ENCODE measurements around the gene TUBG2.

DNA sequence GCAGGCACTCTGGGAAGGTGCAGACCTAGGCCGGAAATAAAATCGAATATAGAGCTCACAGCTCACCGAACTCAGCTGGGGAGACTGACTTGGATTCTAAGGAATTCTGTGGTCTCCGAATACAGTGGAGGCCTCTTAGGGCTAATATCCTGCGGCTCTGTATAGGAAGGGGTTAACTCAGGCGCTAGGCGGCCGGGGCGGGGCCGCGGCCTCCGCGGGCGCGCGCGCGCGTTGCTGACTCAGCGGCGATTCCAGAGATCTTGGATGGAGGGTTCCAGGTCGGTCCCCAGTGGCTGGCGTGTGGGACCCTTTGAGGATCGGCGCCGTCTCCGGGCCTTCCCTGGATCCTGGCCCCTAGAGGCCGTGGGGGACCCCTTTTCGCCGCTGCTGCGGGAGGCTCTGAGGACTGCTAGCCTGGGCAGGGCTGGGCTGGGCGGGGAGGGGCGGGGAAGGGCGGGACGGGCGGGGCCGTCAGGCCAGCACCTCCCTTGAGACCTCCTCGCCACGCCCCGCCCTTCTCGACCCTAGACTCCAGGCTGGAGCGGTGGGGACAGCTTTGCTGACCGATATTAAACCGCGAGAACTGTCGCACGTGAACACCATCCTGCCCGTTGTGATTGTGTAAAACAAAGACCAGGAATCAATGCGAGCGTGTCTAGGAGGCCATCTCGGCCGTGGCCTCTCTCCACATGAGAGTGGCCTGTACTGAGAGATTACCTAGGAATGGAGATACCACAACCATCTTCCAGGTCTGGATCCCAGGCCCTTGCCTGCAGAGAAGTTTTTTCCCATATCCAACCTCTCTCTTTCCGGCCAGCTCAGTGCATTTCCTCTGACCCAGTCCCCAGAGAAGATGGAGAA, 19.1 kb downstream of the TUBG2 start:
- no peak for TF ChIP-seq EZH2 (IDR thresholded peaks at IDR 0.05; ENCODE audit: borderline replicate concordance, insufficient read depth, low read length, poor library complexity, severe bottlenecking)
- TF ChIP-seq, protein P1, sequence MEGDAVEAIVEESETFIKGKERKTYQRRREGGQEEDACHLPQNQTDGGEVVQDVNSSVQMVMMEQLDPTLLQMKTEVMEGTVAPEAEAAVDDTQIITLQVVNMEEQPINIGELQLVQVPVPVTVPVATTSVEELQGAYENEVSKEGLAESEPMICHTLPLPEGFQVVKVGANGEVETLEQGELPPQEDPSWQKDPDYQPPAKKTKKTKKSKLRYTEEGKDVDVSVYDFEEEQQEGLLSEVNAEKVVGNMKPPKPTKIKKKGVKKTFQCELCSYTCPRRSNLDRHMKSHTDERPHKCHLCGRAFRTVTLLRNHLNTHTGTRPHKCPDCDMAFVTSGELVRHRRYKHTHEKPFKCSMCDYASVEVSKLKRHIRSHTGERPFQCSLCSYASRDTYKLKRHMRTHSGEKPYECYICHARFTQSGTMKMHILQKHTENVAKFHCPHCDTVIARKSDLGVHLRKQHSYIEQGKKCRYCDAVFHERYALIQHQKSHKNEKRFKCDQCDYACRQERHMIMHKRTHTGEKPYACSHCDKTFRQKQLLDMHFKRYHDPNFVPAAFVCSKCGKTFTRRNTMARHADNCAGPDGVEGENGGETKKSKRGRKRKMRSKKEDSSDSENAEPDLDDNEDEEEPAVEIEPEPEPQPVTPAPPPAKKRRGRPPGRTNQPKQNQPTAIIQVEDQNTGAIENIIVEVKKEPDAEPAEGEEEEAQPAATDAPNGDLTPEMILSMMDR (IDR thresholded peaks at IDR 0.05; ENCODE audit: poor library complexity, severe bottlenecking) = no peak
- no peak for TF ChIP-seq RAD21 (conservative IDR thresholded peaks at IDR 0.05)
- TF ChIP-seq, protein P2, sequence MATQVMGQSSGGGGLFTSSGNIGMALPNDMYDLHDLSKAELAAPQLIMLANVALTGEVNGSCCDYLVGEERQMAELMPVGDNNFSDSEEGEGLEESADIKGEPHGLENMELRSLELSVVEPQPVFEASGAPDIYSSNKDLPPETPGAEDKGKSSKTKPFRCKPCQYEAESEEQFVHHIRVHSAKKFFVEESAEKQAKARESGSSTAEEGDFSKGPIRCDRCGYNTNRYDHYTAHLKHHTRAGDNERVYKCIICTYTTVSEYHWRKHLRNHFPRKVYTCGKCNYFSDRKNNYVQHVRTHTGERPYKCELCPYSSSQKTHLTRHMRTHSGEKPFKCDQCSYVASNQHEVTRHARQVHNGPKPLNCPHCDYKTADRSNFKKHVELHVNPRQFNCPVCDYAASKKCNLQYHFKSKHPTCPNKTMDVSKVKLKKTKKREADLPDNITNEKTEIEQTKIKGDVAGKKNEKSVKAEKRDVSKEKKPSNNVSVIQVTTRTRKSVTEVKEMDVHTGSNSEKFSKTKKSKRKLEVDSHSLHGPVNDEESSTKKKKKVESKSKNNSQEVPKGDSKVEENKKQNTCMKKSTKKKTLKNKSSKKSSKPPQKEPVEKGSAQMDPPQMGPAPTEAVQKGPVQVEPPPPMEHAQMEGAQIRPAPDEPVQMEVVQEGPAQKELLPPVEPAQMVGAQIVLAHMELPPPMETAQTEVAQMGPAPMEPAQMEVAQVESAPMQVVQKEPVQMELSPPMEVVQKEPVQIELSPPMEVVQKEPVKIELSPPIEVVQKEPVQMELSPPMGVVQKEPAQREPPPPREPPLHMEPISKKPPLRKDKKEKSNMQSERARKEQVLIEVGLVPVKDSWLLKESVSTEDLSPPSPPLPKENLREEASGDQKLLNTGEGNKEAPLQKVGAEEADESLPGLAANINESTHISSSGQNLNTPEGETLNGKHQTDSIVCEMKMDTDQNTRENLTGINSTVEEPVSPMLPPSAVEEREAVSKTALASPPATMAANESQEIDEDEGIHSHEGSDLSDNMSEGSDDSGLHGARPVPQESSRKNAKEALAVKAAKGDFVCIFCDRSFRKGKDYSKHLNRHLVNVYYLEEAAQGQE (IDR thresholded peaks at IDR 0.05; ENCODE audit: borderline replicate concordance) = peak; percentile 83
- TF ChIP-seq POLR2AphosphoS5 (IDR thresholded peaks at IDR 0.05) = peak; percentile 95
- TF ChIP-seq SMC3 (conservative IDR thresholded peaks at IDR 0.05; ENCODE audit: poor library complexity) = no peak
- peak; percentile 15 for TF ChIP-seq EP300 (conservative IDR thresholded peaks at IDR 0.05; ENCODE audit: poor library complexity, severe bottlenecking)

Measured in neural cell (in vitro differentiated cells).